SU-DHL-6 (cell line): Measurements from ENCODE around the gene CTXND1.

ENCODE experiments used
- H2AFZ ChIP-seq: fragments of 200-600 bp; sonication (generic); 2 replicates; pipeline ENCODE4 v1.6.1; 2014; ENCODE audit warnings: low read depth, mild to moderate bottlenecking, moderate library complexity, mixed read lengths, antibody characterized with exemption, low read length; ENCODE audit not compliant: severe bottlenecking
- H3F3A ChIP-seq: fragments of 200-600 bp; shearing (Covaris generic); 2 replicates; pipeline ENCODE4 v1.6.0; 2016; ENCODE audit warnings: antibody characterized with exemption, mild to moderate bottlenecking; ENCODE audit not compliant: insufficient read depth
- H3K27ac ChIP-seq: fragments of 200-600 bp; sonication (generic); 2 replicates; pipeline ENCODE4 v1.5.1; 2016; ENCODE audit warnings: low read depth, mild to moderate bottlenecking, low read length, moderate library complexity, mixed read lengths
- H3K27me3 ChIP-seq: fragments of 200-600 bp; sonication (generic), shearing (Covaris generic); 2 replicates; pipeline ENCODE4 v1.6.0; 2014; ENCODE audit warnings: mild to moderate bottlenecking, low read length
- H3K36me3 ChIP-seq: fragments of 200-600 bp; sonication (generic); 2 replicates; pipeline ENCODE4 v1.6.1; 2014; ENCODE audit warnings: mild to moderate bottlenecking, low read length, mixed read lengths
- H3K4me2 ChIP-seq: fragments of 300-600, 200-600 bp; shearing (Covaris generic), sonication (generic); 2 replicates; pipeline ENCODE4 v1.6.0; 2014; ENCODE audit warnings: low read length, low read depth, mild to moderate bottlenecking; ENCODE audit not compliant: poor library complexity, severe bottlenecking
- H3K4me3 ChIP-seq: fragments of 200-600 bp; sonication (generic); 2 replicates; pipeline ENCODE4 v1.5.1; 2014; ENCODE audit warnings: antibody characterized with exemption, low read length, mild to moderate bottlenecking, mixed read lengths; ENCODE audit not compliant: insufficient read depth, poor library complexity, severe bottlenecking
- H3K79me2 ChIP-seq: fragments of 200-600 bp; sonication (generic); 2 replicates; pipeline ENCODE4 v1.6.1; 2014; ENCODE audit warnings: mild to moderate bottlenecking, low read length, moderate library complexity; ENCODE audit not compliant: insufficient read depth
- H3K9ac ChIP-seq: fragments of 200-600 bp; sonication (generic); 2 replicates; pipeline ENCODE4 v1.7.0; 2014; ENCODE audit warnings: mild to moderate bottlenecking, low read length
- H3K9me2 ChIP-seq: fragments of 200-600 bp; sonication (generic); replicated peaks from 2 replicates; pipeline ENCODE4 v1.6.1; 2014; ENCODE audit warnings: low read length; ENCODE audit not compliant: insufficient read depth
- H3K9me3 ChIP-seq: fragments of 200-600 bp; sonication (generic); 2 replicates; pipeline ENCODE4 v1.6.1; 2014; ENCODE audit warnings: low read length, mixed read lengths; ENCODE audit not compliant: insufficient read depth
- H4K20me1 ChIP-seq: fragments of 200-600 bp; sonication (generic); 2 replicates; pipeline ENCODE4 v1.6.1; 2014; ENCODE audit warnings: low read depth, mild to moderate bottlenecking, antibody characterized with exemption, low read length, moderate library complexity, mixed read lengths
- EZH2phosphoT487 ChIP-seq: fragments of 200-600 bp; sonication (generic), shearing (Covaris generic); conservative IDR thresholded peaks from 2 replicates; pipeline ENCODE4 v1.6.1; 2018; ENCODE audit warnings: mild to moderate bottlenecking, antibody characterized with exemption, low read length, moderate library complexity, mixed read lengths
- TF ChIP-seq, protein P1 (sequence below): fragments of 200-600 bp; sonication (generic); IDR thresholded peaks from one replicate; pipeline ENCODE4 v1.5.1; 2017; ENCODE audit warnings: antibody characterized with exemption, mild to moderate bottlenecking, low read length, moderate library complexity; ENCODE audit not compliant: insufficient read depth, poor library complexity, severe bottlenecking

Gene CTXND1

DNA sequence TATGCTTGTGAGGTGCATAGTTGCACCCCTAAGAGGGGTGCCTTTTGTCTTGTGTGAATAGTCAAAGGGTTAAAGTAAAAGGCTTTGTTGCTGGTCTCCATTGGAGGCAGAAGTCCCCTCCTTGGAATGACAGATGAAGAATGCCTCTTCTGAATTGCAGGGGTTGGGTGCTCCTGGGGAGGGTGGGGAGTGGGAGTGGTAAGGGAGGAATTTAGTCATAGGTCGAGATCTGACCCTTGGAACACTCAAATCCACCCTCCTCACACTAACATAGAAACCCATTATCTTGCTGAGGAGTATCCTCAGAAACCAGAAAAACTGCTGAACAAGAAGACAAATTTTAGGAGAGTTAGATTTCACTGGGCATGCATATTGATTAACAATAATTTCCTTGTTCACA lies 4.7 kb downstream of the CTXND1 start:
- no peak overlapping the region for H3K4me2 ChIP-seq
- no peak overlapping the region for H3K9ac ChIP-seq
- H2AFZ ChIP-seq, result no peak overlapping the region
- no peaks in the 10 kb centered on the region for H3K36me3 ChIP-seq
- H3K79me2 ChIP-seq, result no peaks in the 10 kb centered on the region
- no peak overlapping the region for H3K4me3 ChIP-seq
- no peaks in the 10 kb centered on the region for H3K9me3 ChIP-seq
- H3F3A ChIP-seq, result no peaks in the 10 kb centered on the region
- no peaks in the 10 kb centered on the region for H3K9me2 ChIP-seq
- TF ChIP-seq EZH2phosphoT487, result no peak
- TF ChIP-seq, protein P1, sequence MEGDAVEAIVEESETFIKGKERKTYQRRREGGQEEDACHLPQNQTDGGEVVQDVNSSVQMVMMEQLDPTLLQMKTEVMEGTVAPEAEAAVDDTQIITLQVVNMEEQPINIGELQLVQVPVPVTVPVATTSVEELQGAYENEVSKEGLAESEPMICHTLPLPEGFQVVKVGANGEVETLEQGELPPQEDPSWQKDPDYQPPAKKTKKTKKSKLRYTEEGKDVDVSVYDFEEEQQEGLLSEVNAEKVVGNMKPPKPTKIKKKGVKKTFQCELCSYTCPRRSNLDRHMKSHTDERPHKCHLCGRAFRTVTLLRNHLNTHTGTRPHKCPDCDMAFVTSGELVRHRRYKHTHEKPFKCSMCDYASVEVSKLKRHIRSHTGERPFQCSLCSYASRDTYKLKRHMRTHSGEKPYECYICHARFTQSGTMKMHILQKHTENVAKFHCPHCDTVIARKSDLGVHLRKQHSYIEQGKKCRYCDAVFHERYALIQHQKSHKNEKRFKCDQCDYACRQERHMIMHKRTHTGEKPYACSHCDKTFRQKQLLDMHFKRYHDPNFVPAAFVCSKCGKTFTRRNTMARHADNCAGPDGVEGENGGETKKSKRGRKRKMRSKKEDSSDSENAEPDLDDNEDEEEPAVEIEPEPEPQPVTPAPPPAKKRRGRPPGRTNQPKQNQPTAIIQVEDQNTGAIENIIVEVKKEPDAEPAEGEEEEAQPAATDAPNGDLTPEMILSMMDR, result no peak
- H3K27ac ChIP-seq, result no peak overlapping the region
- no peaks in the 10 kb centered on the region for H4K20me1 ChIP-seq
- no peaks in the 10 kb centered on the region for H3K27me3 ChIP-seq

DNA sequence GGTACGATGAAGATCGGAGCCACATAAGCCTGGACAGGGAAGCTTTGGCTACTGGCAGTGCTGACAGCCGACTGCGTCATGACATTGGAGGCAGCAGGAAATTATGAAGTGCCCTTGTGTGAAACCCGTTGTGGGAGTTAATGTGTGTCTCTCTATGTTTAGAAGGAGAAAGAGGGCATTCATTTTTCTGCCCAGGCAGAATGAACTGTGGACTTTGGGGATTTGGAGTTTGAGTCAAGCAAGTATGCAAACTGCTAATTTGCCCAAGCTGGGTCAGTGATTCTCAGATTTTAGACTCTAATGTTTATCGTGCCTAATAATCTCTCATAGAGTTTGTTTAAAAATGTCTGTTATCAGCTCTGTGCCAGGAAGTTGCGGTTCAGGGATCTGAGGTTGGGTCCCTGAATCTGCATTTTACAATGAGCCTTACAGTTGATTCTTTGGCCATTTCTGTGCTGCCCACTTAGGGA lies 5.6 kb downstream of the CTXND1 start:
- no peaks in the 10 kb centered on the region for H3K79me2 ChIP-seq
- no peaks in the 10 kb centered on the region for H3K36me3 ChIP-seq
- no peak overlapping the region for H3K9ac ChIP-seq
- H3K27me3 ChIP-seq, result no peaks in the 10 kb centered on the region
- no peak overlapping the region for H3K4me3 ChIP-seq
- no peaks in the 10 kb centered on the region for H3F3A ChIP-seq
- TF ChIP-seq, protein P1, result no peak
- TF ChIP-seq EZH2phosphoT487, result no peak
- H3K9me3 ChIP-seq, result no peaks in the 10 kb centered on the region
- no peak overlapping the region for H3K27ac ChIP-seq
- no peak overlapping the region for H3K4me2 ChIP-seq
- H3K9me2 ChIP-seq, result no peaks in the 10 kb centered on the region
- no peaks in the 10 kb centered on the region for H4K20me1 ChIP-seq
- H2AFZ ChIP-seq, result no peak overlapping the region

DNA sequence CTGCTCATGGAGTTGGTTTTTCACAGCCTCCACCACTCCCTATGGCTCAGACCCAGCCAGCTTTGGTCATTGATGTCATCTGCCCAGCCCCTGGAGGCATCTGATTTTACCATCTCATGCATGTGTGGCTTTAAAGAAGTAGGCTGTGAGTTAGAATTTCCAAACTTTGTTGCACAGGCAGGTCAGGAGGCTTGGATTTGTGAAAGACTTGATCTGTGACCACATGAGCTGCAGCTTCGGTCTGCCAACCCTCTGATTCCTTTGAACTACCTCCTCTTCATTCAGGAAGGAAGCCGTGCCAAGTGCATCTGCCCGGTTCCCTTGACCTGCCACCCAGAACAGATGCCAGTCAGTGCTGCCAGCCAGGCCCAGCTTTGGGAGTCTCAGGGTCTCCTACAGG lies 9.2 kb downstream of the CTXND1 start:
- H3K79me2 ChIP-seq, result no peaks in the 10 kb centered on the region
- no peaks in the 10 kb centered on the region for H4K20me1 ChIP-seq
- no peaks in the 10 kb centered on the region for H3K36me3 ChIP-seq
- no peaks in the 10 kb centered on the region for H3F3A ChIP-seq
- no peak overlapping the region for H3K4me2 ChIP-seq
- no peaks in the 10 kb centered on the region for H3K27me3 ChIP-seq
- H2AFZ ChIP-seq, result no peak overlapping the region
- TF ChIP-seq, protein P1, result no peak
- TF ChIP-seq EZH2phosphoT487, result no peak
- no peak overlapping the region for H3K9ac ChIP-seq
- no peaks in the 10 kb centered on the region for H3K9me3 ChIP-seq
- no peaks in the 10 kb centered on the region for H3K9me2 ChIP-seq
- no peak overlapping the region for H3K4me3 ChIP-seq
- H3K27ac ChIP-seq, result no peak overlapping the region
